ENCODE data around the gene NHLRC4.

Gene NHLRC4

GRCh38 chr16:589658-590187 lies 22.9 kb downstream of the NHLRC4 start, which contains the start of gene RAB40C:
RAB40C (plus strand) TSS chr16:590066; CDS start chr16:590292, 226 bp downstream.
- H3K4me3 ChIP-seq (ENCODE audit: low read length): peak within 1 kb of the TSS; percentile 86
- TF ChIP-seq CTCF (conservative IDR thresholded peaks at IDR 0.05; ENCODE audit: low read length): no peak; the same call in 1 of the 2 replicates
- peak; percentile 98 for DNase-seq (ENCODE audit: low read depth)

GRCh38 chr16:590188-590814 lies 23.5 kb downstream of the NHLRC4 start:
- peak overlapping the region; percentile 86 for H3K4me3 ChIP-seq (ENCODE audit: low read length)
- no peak for TF ChIP-seq CTCF (conservative IDR thresholded peaks at IDR 0.05; ENCODE audit: low read length)
- DNase-seq (ENCODE audit: low read depth): peak; percentile 50

GRCh38 chr16:590815-591200 lies 24.0 kb downstream of the NHLRC4 start:
- TF ChIP-seq CTCF (conservative IDR thresholded peaks at IDR 0.05; ENCODE audit: low read length): no peak
- H3K4me3 ChIP-seq (ENCODE audit: low read length): peak overlapping the region; percentile 86
- no peak for DNase-seq (ENCODE audit: low read depth)

GRCh38 chr16:591231-591630 lies 24.4 kb downstream of the NHLRC4 start:
- no peak for DNase-seq (ENCODE audit: low read depth)
- TF ChIP-seq CTCF (conservative IDR thresholded peaks at IDR 0.05; ENCODE audit: low read length): no peak
- peak overlapping the region; percentile 86 for H3K4me3 ChIP-seq (ENCODE audit: low read length)

- no peak for DNase-seq (ENCODE audit: low read depth)
- no peak for TF ChIP-seq CTCF (conservative IDR thresholded peaks at IDR 0.05; ENCODE audit: low read length)
- no peak overlapping the region; the same call in 1 of the 2 replicates for H3K4me3 ChIP-seq (ENCODE audit: low read length)
Measured at GRCh38 chr16:591892-592517, 25.2 kb downstream of the NHLRC4 start.

- peak; percentile 43 for DNase-seq (ENCODE audit: low read depth)
- no peak for TF ChIP-seq CTCF (conservative IDR thresholded peaks at IDR 0.05; ENCODE audit: low read length)
- no peak overlapping the region for H3K4me3 ChIP-seq (ENCODE audit: low read length)
Measured at GRCh38 chr16:592518-593306, 25.9 kb downstream of the NHLRC4 start.
